Right renal cortex interstitium (tissue), 3 donors: Measurements from ENCODE around the gene AVPR1B. TPM values are rescaled to one million over a fixed set of nuclear protein-coding genes. Genes with fewer than 3 reads are reported as not detected.
A peak's percentile ranks its signal among the peaks of the same experiment; 100 is the strongest.

Experiments used
- DNase-seq, 3 donors: peaks; one replicate each; pipeline ENCODE4 v3.0.0-alpha.2; 2013; ENCODE audit warnings: low read depth in 3 of 3, low spot score in 2 of 3
- polyA plus RNA-seq, 3 donors: library from polyadenylated mRNA; unstranded; fragments of 120-200 nt; gene quantifications; one replicate each; pipeline ENCODE4 v1.2.1, GENCODE V29; 2013; ENCODE audit not compliant: insufficient read length in 3 of 3

AVPR1B gene
- polyA plus RNA-seq, 3 donors, result 0.65 to 0.72 (median 0.69) TPM

- DNase-seq, result no peak
These were observed 2.2 kb downstream of the AVPR1B start for GRCh38 chr1:206114692-206115640.

- no peak for DNase-seq
These were observed 4.4 kb downstream of the AVPR1B start for GRCh38 chr1:206112600-206113301.

GRCh38 chr1:206111271-206111927, 5.8 kb downstream of the AVPR1B start:
- no peak for DNase-seq

GRCh38 chr1:206110820-206111219, 6.4 kb downstream of the AVPR1B start:
- DNase-seq, result no peak

GRCh38 chr1:206110161-206110560, 7.0 kb downstream of the AVPR1B start:
- DNase-seq, result no peak

- no peak for DNase-seq
These were observed 7.5 kb downstream of the AVPR1B start for GRCh38 chr1:206109718-206110117.

GRCh38 chr1:206108635-206109034, 8.6 kb downstream of the AVPR1B start:
- no peak for DNase-seq

- no peak for DNase-seq
These were observed 10.0 kb downstream of the AVPR1B start for GRCh38 chr1:206107168-206107544.

- DNase-seq, result peak; percentile 65 to 68 (median 67)
These were observed 10.6 kb downstream of the AVPR1B start for GRCh38 chr1:206106328-206107167.

- no peak for DNase-seq
These were observed 11.7 kb downstream of the AVPR1B start for GRCh38 chr1:206105464-206105995.

- DNase-seq, result no peak
These were observed 13.2 kb downstream of the AVPR1B start for GRCh38 chr1:206103979-206104378.

GRCh38 chr1:206102292-206102936, 14.8 kb downstream of the AVPR1B start:
- DNase-seq, result no peak

- DNase-seq, result no peak
These were observed 15.7 kb downstream of the AVPR1B start for GRCh38 chr1:206101351-206102045.

GRCh38 chr1:206100226-206100815, 16.9 kb downstream of the AVPR1B start:
- no peak for DNase-seq

GRCh38 chr1:206098242-206098919, 18.8 kb downstream of the AVPR1B start:
- no peak for DNase-seq

GRCh38 chr1:206097381-206097780, 19.8 kb downstream of the AVPR1B start:
- no peak for DNase-seq

GRCh38 chr1:206094024-206094423, 23.2 kb downstream of the AVPR1B start:
- DNase-seq, result no peak

GRCh38 chr1:206089341-206089740, 27.8 kb downstream of the AVPR1B start:
- DNase-seq, result no peak
